GM12873 (cell line): ENCODE results near the gene DGKG.

Experiments
- CTCF ChIP-seq: IDR thresholded peaks from 2 replicates; pipeline ENCODE4 v1.5.1; 2012; ENCODE audit warnings: low read depth, mild to moderate bottlenecking, moderate library complexity, low read length, control low read depth; ENCODE audit not compliant: insufficient read depth; ENCODE audit errors: missing control alignments

Gene DGKG

GRCh38 chr3:186108106-186108940 is 253.7 kb downstream of the DGKG start:
- TF ChIP-seq CTCF, result no peak

GRCh38 chr3:186107215-186108105 is 254.6 kb downstream of the DGKG start:
- TF ChIP-seq CTCF, result no peak

GRCh38 chr3:186105543-186105942 is 256.5 kb downstream of the DGKG start:
- no peak for TF ChIP-seq CTCF

- no peak for TF ChIP-seq CTCF
Measured at GRCh38 chr3:186102687-186103086, 259.3 kb downstream of the DGKG start.

GRCh38 chr3:186100398-186100797 is 261.6 kb downstream of the DGKG start:
- TF ChIP-seq CTCF, result no peak

GRCh38 chr3:186099178-186099577 is 262.9 kb downstream of the DGKG start:
- TF ChIP-seq CTCF, result no peak

- TF ChIP-seq CTCF, result no peak
Measured at GRCh38 chr3:186098740-186099139, 263.3 kb downstream of the DGKG start.
